ENCODE measurements around the gene COQ5.
"Not testable (repeated sequence)": the region's sequence is repeated elsewhere in the genome, so short reads cannot be mapped to it uniquely, and the experiment has no call there.

Gene COQ5

GRCh38 chr12:120488057-120488640 lies 40.8 kb downstream of the COQ5 start:
- Histone ChIP-seq H3K4me2 (ENCODE audit: low read depth, low read length) (no peak overlapping the region), H3F3A (ENCODE audit: insufficient read depth, low read length) (no peaks in the 10 kb centered on the region), H3K9ac (ENCODE audit: low read length) (no peak overlapping the region), H3K27ac (ENCODE audit: low read length) (no peak overlapping the region), H3K4me3 (ENCODE audit: low read length) (no peak overlapping the region), H3K27me3 (replicated peaks; ENCODE audit: insufficient read depth, low read length) (no peaks in the 10 kb centered on the region), H3K9me3 (replicated peaks; ENCODE audit: insufficient read depth, low read length) (no peaks in the 10 kb centered on the region), H2AFZ (ENCODE audit: low read length) (no peak overlapping the region), H3K36me3 (replicated peaks; ENCODE audit: insufficient read depth, low read length) (no peaks in the 10 kb centered on the region), H3K4me1 (ENCODE audit: low read length) (no peaks in the 10 kb centered on the region), H3K79me2 (ENCODE audit: low read length) (no peaks in the 10 kb centered on the region), H3K9me2 (replicated peaks; ENCODE audit: insufficient read depth, low read length) (no peaks in the 10 kb centered on the region), H4K20me1 (ENCODE audit: insufficient read depth, low read length) (no peaks in the 10 kb centered on the region)
- DNase-seq = no peak
- TF ChIP-seq CTCF (IDR thresholded peaks at IDR 0.05; ENCODE audit: low read length) (no peak), EZH2 (optimal IDR thresholded peaks at IDR 0.05; ENCODE audit: low read depth, low read length) (no peak), EZH2phosphoT487 (IDR thresholded peaks at IDR 0.05; ENCODE audit: low read length) (no peak)

- not testable (repeated sequence) for H3K4me1 ChIP-seq (ENCODE audit: low read length); H3K79me2 ChIP-seq (ENCODE audit: low read length); H3K9me3 ChIP-seq (replicated peaks; ENCODE audit: insufficient read depth, low read length); H3K4me3 ChIP-seq (ENCODE audit: low read length); H3F3A ChIP-seq (ENCODE audit: insufficient read depth, low read length); DNase-seq; H3K27me3 ChIP-seq (replicated peaks; ENCODE audit: insufficient read depth, low read length); H3K9ac ChIP-seq (ENCODE audit: low read length); H3K36me3 ChIP-seq (replicated peaks; ENCODE audit: insufficient read depth, low read length); H3K4me2 ChIP-seq (ENCODE audit: low read depth, low read length); H3K9me2 ChIP-seq (replicated peaks; ENCODE audit: insufficient read depth, low read length); H2AFZ ChIP-seq (ENCODE audit: low read length); H4K20me1 ChIP-seq (ENCODE audit: insufficient read depth, low read length); H3K27ac ChIP-seq (ENCODE audit: low read length)
Measured at GRCh38 chr12:120487552-120487951, 41.4 kb downstream of the COQ5 start.

- no peaks in the 10 kb centered on the region for H3K36me3 ChIP-seq (replicated peaks; ENCODE audit: insufficient read depth, low read length)
- H3K4me1 ChIP-seq (ENCODE audit: low read length) = no peaks in the 10 kb centered on the region
- H3K79me2 ChIP-seq (ENCODE audit: low read length) = no peaks in the 10 kb centered on the region
- H3K27me3 ChIP-seq (replicated peaks; ENCODE audit: insufficient read depth, low read length) = no peaks in the 10 kb centered on the region
- no peak overlapping the region for H3K4me2 ChIP-seq (ENCODE audit: low read depth, low read length)
- H3K9me2 ChIP-seq (replicated peaks; ENCODE audit: insufficient read depth, low read length) = no peaks in the 10 kb centered on the region
- H3K9ac ChIP-seq (ENCODE audit: low read length) = no peak overlapping the region
- no peak for TF ChIP-seq EZH2phosphoT487 (IDR thresholded peaks at IDR 0.05; ENCODE audit: low read length)
- TF ChIP-seq EZH2 (optimal IDR thresholded peaks at IDR 0.05; ENCODE audit: low read depth, low read length) = no peak
- TF ChIP-seq CTCF (IDR thresholded peaks at IDR 0.05; ENCODE audit: low read length) = no peak
- H3F3A ChIP-seq (ENCODE audit: insufficient read depth, low read length) = no peaks in the 10 kb centered on the region
- H3K27ac ChIP-seq (ENCODE audit: low read length) = no peak overlapping the region
- H3K4me3 ChIP-seq (ENCODE audit: low read length) = no peak overlapping the region
- no peak for DNase-seq
- H3K9me3 ChIP-seq (replicated peaks; ENCODE audit: insufficient read depth, low read length) = no peaks in the 10 kb centered on the region
- H4K20me1 ChIP-seq (ENCODE audit: insufficient read depth, low read length) = no peaks in the 10 kb centered on the region
- no peak overlapping the region for H2AFZ ChIP-seq (ENCODE audit: low read length)
Measured at GRCh38 chr12:120485961-120486881, 42.7 kb downstream of the COQ5 start.

- Histone ChIP-seq H3K9ac (ENCODE audit: low read length) (no peak overlapping the region), H2AFZ (ENCODE audit: low read length) (no peak overlapping the region), H3K9me3 (replicated peaks; ENCODE audit: insufficient read depth, low read length) (no peaks in the 10 kb centered on the region), H3K79me2 (ENCODE audit: low read length) (no peaks in the 10 kb centered on the region), H3K9me2 (replicated peaks; ENCODE audit: insufficient read depth, low read length) (no peaks in the 10 kb centered on the region), H3K4me1 (ENCODE audit: low read length) (no peaks in the 10 kb centered on the region), H3K27ac (ENCODE audit: low read length) (no peak overlapping the region), H3K27me3 (replicated peaks; ENCODE audit: insufficient read depth, low read length) (no peaks in the 10 kb centered on the region), H3K36me3 (replicated peaks; ENCODE audit: insufficient read depth, low read length) (no peaks in the 10 kb centered on the region), H3K4me3 (ENCODE audit: low read length) (no peak overlapping the region), H4K20me1 (ENCODE audit: insufficient read depth, low read length) (no peaks in the 10 kb centered on the region), H3K4me2 (ENCODE audit: low read depth, low read length) (no peak overlapping the region), H3F3A (ENCODE audit: insufficient read depth, low read length) (no peaks in the 10 kb centered on the region)
- TF ChIP-seq EZH2 (optimal IDR thresholded peaks at IDR 0.05; ENCODE audit: low read depth, low read length) (no peak), EZH2phosphoT487 (IDR thresholded peaks at IDR 0.05; ENCODE audit: low read length) (no peak)
- no peak for DNase-seq
Measured at GRCh38 chr12:120483621-120484020, 45.3 kb downstream of the COQ5 start.

All from MM.1S (cell line).